ENCODE results near the gene GALNT13.

The GALNT13 gene

DNA sequence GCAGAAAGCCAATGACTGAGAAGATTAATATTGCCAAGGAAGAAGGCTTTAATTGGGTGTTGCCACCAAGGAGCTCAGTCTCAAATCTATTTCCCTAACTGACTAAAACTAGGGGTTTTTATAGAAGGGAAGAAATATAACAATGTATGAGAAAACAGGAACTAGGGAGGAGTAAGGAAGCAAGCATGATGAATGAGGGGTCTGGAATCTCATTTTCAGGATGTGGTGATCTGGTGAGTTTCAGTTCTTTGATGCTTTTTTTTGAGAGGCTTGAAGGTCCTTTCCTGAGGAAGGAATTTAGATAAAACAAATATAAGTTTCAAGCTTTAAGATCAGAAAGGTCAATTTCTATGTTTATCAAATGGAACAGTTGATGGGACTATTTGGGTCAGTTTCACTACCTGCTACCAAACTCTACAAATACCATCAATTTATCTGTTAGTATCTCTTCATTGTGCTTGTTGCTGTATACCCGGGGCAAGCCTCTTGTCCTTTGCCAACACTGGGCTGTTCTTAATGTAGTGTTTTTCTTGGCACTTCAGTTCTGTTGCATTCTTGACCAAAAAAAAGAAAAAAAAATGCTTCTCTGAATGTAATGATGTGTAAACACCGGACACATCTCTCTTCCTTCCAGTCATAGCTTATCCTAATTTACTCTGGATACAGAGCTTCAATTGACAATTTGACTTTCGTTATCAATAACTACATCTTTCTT is 357.0 kb downstream of the GALNT13 start:
- no peak for DNase-seq (ENCODE audit: low spot score)

DNA sequence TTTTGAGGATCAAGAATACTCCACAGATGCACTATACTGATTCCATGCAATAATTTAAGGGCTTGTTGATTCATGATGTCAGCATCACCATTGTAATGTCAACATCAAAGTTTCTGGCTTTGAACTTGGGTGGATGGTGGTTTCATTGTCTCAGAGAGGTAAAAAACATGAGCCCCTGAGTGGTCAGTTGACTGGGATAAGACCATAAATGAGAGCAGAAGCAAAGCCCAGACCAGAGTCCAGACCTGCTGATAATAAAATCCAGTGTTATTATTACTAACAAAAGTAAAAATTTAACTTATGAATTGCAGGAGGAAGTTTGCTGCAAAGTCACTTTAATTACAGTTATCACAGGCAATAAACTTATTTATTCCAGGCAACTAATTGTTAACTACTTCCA is 358.2 kb downstream of the GALNT13 start:
- no peak for DNase-seq (ENCODE audit: low spot score)

DNA sequence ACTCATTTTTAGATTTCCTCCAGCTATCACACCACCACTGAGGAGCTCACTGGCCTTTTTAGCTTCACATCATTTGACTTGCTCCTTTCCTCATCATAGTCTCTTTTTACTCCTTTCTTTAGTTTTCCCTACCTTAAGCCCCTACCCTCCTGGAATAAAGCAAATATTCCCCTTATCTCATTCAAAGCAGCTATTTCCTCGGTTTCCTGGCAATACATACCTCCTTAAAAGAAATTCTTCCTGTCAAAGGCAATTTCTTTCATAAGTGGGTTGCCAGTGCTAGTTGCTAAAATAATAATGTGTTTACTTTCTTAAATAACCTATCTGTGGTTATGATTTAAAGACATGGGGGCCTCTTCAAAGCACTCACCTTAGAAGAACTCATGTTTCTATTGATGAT is 359.3 kb downstream of the GALNT13 start:
- no peak for DNase-seq (ENCODE audit: low spot score)

DNA sequence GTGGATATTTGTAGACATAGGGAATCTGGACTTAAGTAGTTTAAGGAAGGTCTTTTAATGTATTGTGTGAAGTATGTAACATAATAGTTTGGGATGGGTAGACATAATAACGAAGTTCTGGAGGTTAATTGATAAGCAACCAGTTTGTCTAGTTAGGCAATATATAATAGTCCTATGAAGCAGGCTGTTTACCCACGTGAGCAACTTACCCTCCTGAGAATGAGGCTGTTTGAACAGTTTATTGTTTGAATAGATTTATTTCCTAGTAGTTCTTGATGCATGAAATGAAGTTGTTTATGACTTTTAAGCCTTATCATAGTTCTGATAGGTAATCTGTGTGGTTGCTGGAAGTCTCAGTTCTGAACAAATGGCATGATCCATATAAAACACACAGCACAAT is 361.5 kb downstream of the GALNT13 start:
- DNase-seq (ENCODE audit: low spot score), result no peak

DNA sequence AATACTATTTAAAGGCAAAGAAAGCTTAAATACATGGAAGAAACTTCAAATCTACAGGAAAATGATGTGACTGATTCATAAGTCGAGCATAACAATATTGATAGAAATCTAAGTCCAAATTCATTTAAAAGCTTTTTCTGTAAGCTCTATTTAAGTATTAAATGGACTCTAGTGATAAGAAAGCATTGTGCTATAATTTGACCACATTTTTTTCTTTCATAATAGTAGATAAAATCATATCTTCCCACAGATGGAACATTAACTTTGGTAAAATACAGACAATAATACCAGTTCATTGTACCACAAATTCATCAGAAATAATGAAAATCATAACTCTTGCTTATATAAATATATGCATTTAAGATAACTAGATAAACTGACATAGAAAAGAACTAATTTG is 366.5 kb downstream of the GALNT13 start:
- DNase-seq (ENCODE audit: low spot score), result no peak

DNA sequence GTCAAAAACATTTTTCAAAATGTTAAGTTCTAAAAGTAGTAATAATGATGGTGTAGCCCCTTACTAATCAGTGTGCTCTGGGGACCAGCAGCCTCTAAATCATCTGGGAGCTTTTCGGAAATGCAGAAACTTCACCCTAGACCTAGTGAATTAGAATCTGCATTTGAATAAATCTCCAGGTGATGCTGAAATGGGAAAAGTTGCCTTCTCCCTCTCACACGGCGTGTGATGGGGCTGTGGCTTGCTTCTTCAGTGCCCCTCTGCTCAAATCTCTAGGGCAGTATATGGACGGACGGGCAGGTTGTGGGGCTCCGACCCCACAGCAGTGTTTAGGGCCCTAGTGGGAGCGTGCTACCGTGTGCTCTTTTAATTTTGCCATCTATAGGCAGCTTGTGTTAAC is 368.6 kb downstream of the GALNT13 start:
- no peak for DNase-seq (ENCODE audit: low spot score)

DNA sequence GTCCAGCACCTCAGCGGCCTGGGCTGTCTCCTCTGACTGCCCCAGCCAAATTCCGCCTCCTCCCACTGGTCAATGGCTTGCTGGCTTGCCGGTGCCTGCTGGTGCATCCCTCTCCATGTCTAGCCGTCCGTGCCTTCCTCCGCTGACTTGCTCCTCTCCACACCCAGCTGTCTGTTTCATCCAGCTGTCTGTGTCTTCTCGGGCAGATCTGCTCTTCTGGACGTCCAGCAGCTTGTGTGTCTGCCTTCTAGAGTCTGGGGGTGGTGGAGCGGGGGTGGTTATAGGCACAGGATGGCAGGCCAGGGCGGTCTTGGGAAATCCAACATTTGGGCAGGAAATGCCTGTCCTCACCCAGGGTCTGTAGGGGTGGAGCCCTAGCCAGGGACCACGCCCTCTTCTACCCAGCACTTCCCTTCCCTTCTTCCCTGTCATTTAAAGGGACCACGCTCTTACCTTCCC is 369.2 kb downstream of the GALNT13 start:
- DNase-seq (ENCODE audit: low spot score), result no peak

DNA sequence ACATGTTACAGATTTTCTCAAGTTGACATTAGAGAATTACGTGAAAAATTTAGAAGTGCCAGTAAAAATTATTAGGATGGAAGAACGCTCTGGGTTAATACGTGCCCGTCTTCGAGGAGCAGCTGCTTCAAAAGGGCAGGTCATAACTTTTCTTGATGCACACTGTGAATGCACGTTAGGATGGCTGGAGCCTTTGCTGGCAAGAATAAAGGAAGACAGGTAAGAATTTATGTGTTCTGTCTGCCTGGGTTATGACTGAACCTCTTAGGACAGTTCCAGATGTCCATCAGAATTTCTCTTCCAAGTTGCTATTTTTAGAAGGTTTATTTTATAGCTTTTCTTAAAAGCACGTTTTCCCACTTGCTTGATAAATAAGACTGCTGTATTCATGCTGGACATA is 371.0 kb downstream of the GALNT13 start:
- DNase-seq (ENCODE audit: low spot score), result no peak

DNA sequence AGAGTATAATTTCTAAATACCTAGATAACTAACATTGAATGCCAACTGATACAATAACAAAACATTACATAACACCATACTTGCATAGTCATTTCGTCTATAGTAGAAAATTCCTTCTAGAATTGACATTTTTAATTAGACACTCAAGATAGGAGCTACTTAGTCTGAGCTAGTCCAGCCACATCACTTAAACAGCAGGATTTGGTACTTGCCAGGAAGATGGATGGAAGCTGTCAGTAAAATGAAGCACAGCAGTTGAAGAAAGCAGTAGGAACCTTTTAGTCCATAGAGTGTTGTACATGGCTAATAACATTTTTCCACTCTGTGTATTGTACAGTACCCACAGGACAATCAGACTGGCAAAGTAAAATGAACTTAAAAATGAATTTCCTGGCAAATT is 372.0 kb downstream of the GALNT13 start:
- DNase-seq (ENCODE audit: low spot score), result no peak

DNA sequence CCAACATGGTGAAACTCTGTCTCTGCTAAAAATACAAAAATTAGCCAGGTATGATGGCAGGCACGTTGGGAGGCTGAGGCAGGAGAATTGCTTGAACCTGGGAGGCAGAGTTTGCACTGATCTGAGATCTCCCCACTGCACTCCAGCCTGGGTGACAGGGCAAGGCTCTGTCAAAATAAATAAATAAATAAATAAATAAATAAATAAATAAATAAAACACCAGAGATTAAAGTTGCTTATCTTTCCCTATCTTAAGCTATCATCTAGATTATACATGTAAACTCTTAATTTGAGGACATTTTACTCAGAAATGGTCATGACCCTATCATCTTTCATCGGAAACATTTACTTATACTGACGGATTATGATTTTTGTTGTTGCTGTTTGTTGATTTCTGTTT is 373.2 kb downstream of the GALNT13 start:
- DNase-seq (ENCODE audit: low spot score), result no peak

DNA sequence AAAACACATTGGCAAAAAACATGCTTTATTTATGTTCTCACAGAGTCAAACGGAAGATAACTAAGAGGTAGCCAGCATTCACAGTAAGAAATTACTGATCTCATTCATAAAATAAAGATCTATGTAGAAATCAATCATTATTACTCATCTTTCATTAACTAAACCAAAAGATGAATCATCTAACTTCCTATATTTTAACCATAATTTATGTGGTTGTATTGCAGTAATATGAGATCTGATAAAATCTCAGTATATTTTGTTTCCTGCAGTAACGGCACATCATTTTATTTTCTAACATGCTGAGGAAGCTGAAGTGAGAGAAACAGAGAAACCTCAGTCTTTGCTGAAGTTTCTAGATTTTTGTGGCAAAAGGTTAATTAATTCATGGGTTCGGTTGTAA is 375.8 kb downstream of the GALNT13 start:
- no peak for DNase-seq (ENCODE audit: low spot score)

DNA sequence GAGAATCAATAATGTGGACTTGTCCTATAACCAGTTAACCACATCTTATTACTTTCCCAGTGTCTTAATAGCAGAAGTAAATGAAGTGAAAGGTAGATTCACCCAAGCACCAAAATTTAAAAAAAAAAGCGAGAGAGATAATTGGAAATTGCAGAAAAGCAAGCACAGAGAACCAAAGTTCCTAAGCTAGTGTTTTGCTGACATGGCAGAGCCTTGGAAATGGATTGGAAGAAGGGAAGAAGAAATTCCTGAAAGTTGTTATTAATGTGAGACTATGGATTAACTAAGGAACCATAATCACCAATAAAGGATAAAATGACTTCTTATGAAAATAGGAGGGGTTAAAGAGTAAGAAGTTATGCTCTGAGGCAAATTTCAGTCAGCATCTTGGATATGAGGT is 384.4 kb downstream of the GALNT13 start:
- no peak for DNase-seq (ENCODE audit: low spot score)

DNA sequence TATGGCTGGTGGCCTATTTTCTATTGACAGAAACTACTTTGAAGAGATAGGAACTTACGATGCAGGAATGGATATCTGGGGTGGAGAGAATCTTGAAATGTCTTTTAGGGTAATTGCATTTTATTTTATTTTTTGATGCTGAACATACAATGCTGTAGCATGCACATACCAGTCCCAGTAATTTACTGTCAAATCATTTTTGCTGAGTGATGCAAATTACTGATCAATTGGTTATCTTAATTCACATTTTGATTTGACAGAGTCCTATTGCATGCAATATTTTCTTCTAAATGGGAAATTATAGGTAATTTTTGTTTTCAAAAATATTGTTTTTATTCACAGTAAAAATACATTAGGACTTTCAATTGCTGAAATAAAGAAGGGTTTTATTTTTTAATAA is 387.3 kb downstream of the GALNT13 start:
- no peak for DNase-seq (ENCODE audit: low spot score)

DNA sequence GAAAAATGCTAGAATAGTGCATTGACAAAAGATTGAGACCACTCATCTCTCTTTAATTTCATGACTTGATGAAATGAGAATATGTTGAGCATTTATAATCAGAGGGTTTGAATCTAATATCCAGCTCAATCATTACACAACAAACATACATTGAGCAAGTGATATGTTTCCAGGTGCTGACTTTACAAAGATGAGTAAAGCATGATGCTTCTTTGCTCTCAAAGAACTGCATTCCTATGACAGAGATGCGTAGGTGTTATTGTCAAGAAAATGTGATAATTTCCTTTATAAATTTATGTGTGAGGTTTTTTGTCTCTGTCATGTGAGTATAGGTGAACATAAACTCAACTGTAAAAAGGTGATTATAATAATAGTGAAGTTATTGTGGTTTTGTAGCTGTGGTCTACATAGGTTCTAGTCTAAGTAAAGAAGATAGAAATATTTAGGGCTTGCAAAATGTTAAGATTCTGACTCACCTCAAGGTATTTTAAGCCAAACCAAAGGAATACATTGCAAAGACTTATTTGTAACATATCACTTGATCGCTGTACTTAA is 389.8 kb downstream of the GALNT13 start:
- DNase-seq (ENCODE audit: low spot score), result no peak

DNA sequence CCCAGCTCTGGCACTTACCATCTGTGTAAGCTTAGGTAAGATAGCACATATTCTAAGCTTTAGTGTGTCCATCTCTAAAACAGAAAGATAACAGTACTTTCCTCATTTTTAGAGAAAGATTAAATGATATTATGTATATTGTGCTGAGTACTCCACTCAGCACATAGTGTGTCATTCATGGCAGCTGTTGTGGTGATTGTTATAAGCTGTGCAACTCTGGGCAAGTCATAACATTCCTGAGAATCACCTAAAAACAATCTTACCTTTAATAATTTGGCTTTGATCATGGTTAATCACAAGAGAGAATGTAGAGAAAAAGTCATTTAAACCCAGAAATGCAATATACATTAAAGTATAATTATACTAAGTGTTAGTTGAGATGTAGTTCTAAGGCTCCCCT is 391.5 kb downstream of the GALNT13 start:
- DNase-seq (ENCODE audit: low spot score), result no peak

DNA sequence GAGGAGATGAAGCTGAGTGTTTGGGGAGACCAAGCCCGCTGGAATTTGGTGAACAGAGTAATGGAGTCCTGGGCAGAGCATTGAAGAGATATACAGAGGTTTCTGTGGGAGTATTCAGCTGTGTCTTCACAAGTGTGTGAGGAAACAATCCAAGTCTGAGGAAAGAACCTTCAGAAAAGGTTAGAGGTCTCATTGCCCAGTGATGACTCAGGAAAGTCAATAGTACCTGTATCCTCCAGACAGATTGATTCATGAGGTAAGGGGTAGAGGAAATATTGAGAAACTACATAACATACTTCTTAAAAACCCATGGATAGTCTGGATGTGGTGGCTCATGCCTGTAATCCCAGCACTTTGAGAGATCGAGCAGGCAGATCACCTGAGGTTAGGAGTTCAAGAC is 392.3 kb downstream of the GALNT13 start:
- DNase-seq (ENCODE audit: low spot score), result no peak

DNA sequence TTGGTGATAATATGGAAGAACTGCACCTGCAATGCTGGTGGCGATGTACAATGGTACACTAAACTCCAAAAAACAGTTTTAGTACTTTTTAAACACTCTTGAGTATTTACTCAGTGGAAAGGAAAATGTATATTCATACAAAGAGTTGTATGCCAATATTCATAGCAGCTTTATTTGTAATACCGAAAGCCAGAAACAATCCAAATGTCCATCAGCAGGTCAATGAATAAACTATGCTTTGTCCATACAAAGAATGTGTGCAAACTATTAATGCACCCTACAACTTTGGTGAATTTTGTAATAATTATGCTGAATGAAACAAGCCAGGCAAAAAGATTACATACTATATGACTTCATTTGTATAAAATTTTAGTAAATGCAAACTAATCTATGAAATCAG is 396.3 kb downstream of the GALNT13 start:
- DNase-seq (ENCODE audit: low spot score), result no peak

DNA sequence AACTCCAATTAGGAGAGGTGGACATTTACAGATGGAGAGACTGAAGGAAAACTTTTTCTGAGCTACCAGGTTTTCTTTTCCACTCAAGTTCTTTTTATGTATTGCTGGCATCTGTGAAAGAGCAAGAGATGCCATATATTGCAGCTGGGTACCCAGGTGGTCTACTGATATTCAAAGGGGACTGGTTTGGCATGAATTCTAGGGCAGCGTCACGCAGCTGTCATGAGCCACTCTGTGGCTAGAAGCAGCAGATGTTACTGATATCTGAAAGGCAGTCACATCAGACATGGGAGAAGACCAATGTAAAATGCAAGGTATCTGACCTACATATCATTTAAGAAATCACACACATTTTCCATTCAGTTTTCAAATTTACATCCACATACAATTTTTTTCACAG is 408.8 kb downstream of the GALNT13 start:
- no peak for DNase-seq (ENCODE audit: low spot score)

DNA sequence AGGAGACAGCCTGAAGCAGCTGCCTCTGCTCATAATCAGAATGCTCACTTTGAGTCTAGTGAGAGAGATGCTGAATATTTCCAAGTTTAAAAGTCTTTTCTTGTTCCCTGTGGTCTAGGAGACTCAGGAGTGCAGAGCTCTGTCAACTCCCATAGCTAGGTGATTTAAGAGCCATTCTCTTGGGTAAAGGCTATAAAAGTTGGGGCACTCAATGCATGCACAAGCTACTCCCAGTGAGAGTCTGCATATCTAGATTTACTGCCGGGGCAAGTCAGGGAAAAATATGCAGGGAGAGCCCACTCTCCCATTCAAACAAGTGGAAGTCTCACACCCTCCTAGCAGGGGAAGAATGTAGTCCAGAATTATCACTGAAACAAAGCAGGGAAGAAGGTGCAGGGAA is 418.1 kb downstream of the GALNT13 start:
- DNase-seq (ENCODE audit: low spot score), result no peak

DNA sequence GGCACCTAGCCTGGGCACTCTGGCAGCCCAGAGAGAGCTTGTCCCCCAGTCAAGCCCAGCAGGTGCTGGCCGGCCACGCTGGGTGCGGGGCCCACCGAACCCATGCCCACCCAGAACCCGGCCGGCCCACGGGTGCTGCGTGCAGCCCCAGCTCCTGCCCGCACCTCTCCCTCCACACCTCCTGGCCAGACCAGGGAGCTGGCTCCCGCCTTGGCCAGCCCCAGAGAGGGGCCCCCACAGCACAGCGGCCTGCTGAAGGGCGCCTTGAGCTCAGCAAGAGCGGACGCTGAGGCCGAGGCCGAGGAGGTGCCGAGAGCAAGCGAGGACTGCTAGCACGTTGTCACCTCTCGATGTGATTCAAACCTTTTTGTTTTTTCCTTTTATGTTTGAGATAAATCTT is 419.8 kb downstream of the GALNT13 start:
- DNase-seq (ENCODE audit: low spot score), result no peak

DNA sequence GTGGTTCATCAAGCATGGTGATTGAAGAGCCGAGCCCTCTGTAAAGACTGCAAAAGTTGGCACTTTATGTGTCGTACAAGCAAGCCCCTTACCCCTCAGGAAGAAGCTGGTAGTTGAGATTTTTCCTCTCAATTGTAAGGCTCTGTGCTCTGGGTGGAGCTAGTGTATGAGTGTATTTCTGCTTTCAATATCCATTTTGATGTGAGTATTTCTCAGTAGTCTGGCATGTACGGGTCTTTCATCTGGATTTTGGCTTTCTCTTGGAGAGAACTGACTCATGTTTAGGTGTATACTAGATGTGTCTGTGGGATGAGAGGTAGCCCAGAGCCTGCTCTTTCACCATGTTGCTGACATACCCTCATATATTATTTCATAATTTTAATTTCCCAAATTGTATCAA is 420.2 kb downstream of the GALNT13 start:
- no peak for DNase-seq (ENCODE audit: low spot score)

DNA sequence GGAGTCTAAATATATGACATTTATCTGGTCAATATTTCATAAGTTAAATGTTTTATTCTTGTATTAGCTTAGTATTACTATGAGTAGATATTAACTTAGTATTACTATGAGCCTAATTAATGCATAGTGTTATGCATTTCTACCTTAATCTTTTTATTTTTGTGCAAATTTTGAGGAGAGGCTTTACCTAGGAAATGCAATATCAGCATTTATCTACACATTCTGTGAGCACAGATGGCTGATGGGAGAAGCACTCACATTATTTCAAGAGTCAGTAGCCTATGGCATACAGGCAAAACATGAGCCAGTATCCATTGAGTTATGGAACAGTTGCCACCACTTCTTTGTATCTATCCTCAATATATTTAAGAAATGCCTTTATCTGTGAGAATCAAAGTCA is 422.1 kb downstream of the GALNT13 start:
- DNase-seq (ENCODE audit: low spot score), result no peak

DNA sequence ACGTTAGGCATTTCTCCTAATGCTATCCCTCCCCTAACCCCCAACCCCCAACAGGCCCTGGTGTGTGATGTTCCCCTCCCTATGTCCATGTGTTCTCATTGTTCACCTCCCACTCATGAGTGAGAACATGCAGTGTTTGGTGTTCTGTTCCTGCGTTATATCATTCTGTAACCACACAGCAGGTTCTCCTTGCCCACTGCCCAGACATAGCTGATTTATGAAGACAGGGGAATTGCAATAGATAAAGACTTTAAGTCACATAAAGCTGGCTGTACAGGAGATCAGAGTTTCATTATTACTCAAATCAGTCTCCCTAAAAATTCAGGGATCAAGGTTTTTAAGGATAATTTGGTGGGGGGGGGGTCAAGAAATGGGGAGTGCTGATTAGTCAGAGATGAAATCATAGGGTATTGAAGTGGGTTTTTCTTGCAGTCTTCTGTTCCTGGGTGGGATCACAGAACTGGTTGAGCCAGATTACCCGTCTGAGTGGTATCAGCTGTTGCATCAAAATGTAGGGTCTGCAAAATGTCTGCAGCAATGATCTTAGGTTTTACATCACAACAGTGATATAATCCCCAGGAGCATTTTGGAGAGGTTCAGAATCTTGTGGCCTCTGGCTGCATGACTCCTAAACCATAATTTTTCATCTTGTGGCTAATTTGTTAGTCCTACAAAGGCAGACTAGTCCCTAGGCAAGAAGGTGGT is 434.7 kb downstream of the GALNT13 start:
- DNase-seq (ENCODE audit: low spot score), result no peak

DNA sequence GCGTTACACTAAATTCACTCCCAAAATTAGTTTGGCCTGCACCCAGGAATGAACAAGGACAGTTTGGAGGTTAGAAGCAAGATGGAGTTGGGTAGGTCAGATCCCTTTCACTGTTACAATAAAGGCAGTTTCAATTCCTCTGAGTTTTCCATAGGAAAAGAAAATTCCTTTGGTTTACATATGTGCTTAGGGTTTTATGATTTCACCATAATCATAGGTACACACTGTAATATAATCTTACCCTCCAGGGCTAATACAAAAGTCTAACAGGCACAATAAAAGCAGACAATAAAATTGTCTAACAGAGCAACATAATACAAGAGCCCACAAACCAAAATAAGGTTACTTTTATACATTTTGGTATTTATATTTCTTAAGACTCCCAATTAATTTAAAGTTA is 435.3 kb downstream of the GALNT13 start:
- no peak for DNase-seq (ENCODE audit: low spot score)

Measured in CD4-positive, alpha-beta T cell treated with Interleukin-15 for 4 hours (primary cell).